Upper lobe of left lung (tissue), 4 donors: Measurements from ENCODE around the gene ZBTB26.
A peak's percentile ranks its signal among the peaks of the same experiment; 100 is the strongest.

Experiments
- EP300 ChIP-seq, 4 donors: sonication (generic); formaldehyde crosslinking; IDR thresholded peaks; one replicate each; pipeline ENCODE4 v1.5.1; 2017; ENCODE audit warnings: antibody characterized with exemption in 4 of 4, control low read depth in 2 of 4
- POLR2A ChIP-seq, 4 donors: fragments of 450-650 bp; IDR thresholded peaks; one replicate each; pipeline ENCODE4 v1.5.1; 2016 to 2017; ENCODE audit warnings: antibody characterized with exemption in 4 of 4, mild to moderate bottlenecking in 2 of 4
- POLR2AphosphoS5 ChIP-seq, 2 donors: sonication (generic); formaldehyde crosslinking; IDR thresholded peaks; one replicate each; pipeline ENCODE4 v1.5.1; 2017; ENCODE audit warnings: antibody characterized with exemption in 2 of 2
- TF ChIP-seq, protein P1 (sequence below), 6 experiments: fragments of 450-650 bp in 4 of 6; fragments of 200-600 bp in 2 of 6; sonication (generic) in 2 of 6; IDR thresholded peaks; one replicate each; pipeline ENCODE4 v1.5.1; 2016 to 2019; ENCODE audit warnings: antibody characterized with exemption in 6 of 6

DNA sequence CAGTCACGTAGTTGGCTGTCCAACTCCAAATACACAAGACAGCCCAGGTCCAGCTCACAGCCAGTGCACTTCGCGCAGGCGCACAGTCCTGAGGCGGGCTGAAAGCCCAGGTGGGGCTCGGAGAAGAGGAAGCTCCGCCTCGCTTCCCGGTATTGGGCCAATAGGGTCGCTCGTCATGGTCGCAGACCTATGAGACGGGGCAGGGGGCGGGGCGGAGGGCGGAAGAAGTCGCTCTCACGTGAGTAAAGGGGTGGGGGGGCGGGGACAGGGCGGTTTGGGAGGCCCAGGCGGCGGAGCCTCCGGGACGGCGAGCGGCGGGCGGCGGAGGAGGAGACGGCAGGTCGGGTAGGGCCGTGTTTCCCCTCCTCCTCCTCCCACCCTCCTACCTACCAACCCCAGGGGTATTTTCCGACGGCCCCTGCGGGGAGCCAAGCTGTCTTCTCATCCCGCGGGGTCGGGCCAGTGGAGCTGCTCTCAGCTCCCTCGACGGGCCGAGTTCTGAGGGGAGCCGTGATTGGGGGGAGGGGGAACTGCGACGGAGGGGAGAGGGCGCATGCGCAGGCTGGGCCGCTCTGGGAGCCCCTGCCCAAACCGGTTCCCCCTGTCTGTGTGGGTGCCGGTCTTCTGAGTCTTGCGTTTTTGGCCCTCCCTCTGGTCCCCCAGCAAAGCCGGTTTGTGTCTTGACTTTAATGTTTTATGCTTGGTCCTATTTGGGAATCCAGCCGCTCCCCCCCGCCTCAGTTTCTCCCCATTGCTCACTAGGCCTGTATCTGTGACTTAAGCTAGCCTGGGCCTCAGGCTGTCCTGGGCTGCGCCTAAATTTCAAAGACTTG is 9.7 kb upstream of the ZBTB26 start, which contains the start of gene RABGAP1:
- no peak for TF ChIP-seq EP300 (IDR thresholded peaks at IDR 0.05)
- TF ChIP-seq, protein P1, sequence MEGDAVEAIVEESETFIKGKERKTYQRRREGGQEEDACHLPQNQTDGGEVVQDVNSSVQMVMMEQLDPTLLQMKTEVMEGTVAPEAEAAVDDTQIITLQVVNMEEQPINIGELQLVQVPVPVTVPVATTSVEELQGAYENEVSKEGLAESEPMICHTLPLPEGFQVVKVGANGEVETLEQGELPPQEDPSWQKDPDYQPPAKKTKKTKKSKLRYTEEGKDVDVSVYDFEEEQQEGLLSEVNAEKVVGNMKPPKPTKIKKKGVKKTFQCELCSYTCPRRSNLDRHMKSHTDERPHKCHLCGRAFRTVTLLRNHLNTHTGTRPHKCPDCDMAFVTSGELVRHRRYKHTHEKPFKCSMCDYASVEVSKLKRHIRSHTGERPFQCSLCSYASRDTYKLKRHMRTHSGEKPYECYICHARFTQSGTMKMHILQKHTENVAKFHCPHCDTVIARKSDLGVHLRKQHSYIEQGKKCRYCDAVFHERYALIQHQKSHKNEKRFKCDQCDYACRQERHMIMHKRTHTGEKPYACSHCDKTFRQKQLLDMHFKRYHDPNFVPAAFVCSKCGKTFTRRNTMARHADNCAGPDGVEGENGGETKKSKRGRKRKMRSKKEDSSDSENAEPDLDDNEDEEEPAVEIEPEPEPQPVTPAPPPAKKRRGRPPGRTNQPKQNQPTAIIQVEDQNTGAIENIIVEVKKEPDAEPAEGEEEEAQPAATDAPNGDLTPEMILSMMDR (IDR thresholded peaks at IDR 0.05), result no peak
- peak in 3 of 4 donors; percentile 82 to 90 (median 84) for TF ChIP-seq POLR2A (IDR thresholded peaks at IDR 0.05)
- TF ChIP-seq POLR2AphosphoS5 (IDR thresholded peaks at IDR 0.05), result peak; percentile 87 to 90
